GM12878 (cell line): ENCODE results near the gene CNIH2. TPM values are rescaled to one million over a fixed set of nuclear protein-coding genes. Genes with fewer than 3 reads are reported as not detected.
A peak's percentile ranks its signal among the peaks of the same experiment; 100 is the strongest.

Experiments
- BHLHE40 ChIP-seq, 2 experiments: fragments of 450-650 bp in 1 of 2; IDR thresholded peaks; 2 replicates each; pipeline ENCODE4 v1.6.1; 2011 to 2017; ENCODE audit warnings: low read depth in 2 of 2, borderline replicate concordance in 1 of 2, improper control_type of control experiment in 1 of 2, low read length in 1 of 2, mild to moderate bottlenecking in 1 of 2
- CEBPZ ChIP-seq: fragments of 150-350 bp; IDR thresholded peaks from 2 replicates; pipeline ENCODE4 v1.6.1; 2016; ENCODE audit warnings: low read depth, low read length
- GATAD2B ChIP-seq: fragments of 450-650 bp; conservative IDR thresholded peaks from 2 replicates; pipeline ENCODE4 v1.6.1; 2017; ENCODE audit warnings: low read depth, mild to moderate bottlenecking, moderate library complexity
- HDGF ChIP-seq: fragments of 450-650 bp; IDR thresholded peaks from 2 replicates; pipeline ENCODE4 v1.6.1; 2016; ENCODE audit warnings: antibody characterized with exemption
- HSF1 ChIP-seq: fragments of 150-350 bp; IDR thresholded peaks from 2 replicates; pipeline ENCODE4 v1.6.1; 2014; ENCODE audit warnings: mild to moderate bottlenecking, low read depth, low read length
- MEF2A ChIP-seq: IDR thresholded peaks from 2 replicates; pipeline ENCODE4 v1.6.1; 2011; ENCODE audit warnings: low read depth, mild to moderate bottlenecking, low read length, moderate library complexity; ENCODE audit not compliant: insufficient read depth
- MTA3 ChIP-seq: IDR thresholded peaks from 2 replicates; pipeline ENCODE4 v1.6.1; 2012; ENCODE audit warnings: low read length, inconsistent platforms, borderline replicate concordance
- NFXL1 ChIP-seq: fragments of 450-650 bp; IDR thresholded peaks from 2 replicates; pipeline ENCODE4 v1.6.1; 2017; ENCODE audit warnings: antibody characterized with exemption, mild to moderate bottlenecking, borderline replicate concordance
- NR2C2 ChIP-seq: IDR thresholded peaks from 2 replicates; pipeline ENCODE4 v1.6.1; 2011; ENCODE audit warnings: borderline replicate concordance, low read depth; ENCODE audit not compliant: control insufficient read depth, insufficient read length
- PAX8 ChIP-seq: fragments of 450-650 bp; IDR thresholded peaks from 2 replicates; pipeline ENCODE4 v1.6.1; 2017; ENCODE audit warnings: mild to moderate bottlenecking, moderate library complexity
- POU2F2 ChIP-seq: IDR thresholded peaks from 3 replicates; pipeline ENCODE4 v1.6.1; 2011; ENCODE audit warnings: low read depth, mild to moderate bottlenecking, low read length, borderline replicate concordance
- RAD21 ChIP-seq: IDR thresholded peaks from 2 replicates; pipeline ENCODE4 v1.6.1; 2011; ENCODE audit warnings: mild to moderate bottlenecking, low read depth, low read length, moderate library complexity; ENCODE audit not compliant: insufficient read depth
- RB1 ChIP-seq: fragments of 450-650 bp; formaldehyde crosslinking; IDR thresholded peaks from 2 replicates; pipeline ENCODE4 v1.6.1; 2017; ENCODE audit warnings: mild to moderate bottlenecking, borderline replicate concordance
- RCOR1 ChIP-seq: conservative IDR thresholded peaks from 2 replicates; pipeline ENCODE4 v1.6.1; 2012; ENCODE audit warnings: low read depth, low read length, improper control_type of control experiment
- RUNX3 ChIP-seq: IDR thresholded peaks from 2 replicates; pipeline ENCODE4 v1.6.1; 2012; ENCODE audit warnings: low read length, inconsistent platforms
- TCF3 ChIP-seq: IDR thresholded peaks from 2 replicates; pipeline ENCODE4 v1.6.1; 2012; ENCODE audit warnings: low read depth, mild to moderate bottlenecking, low read length, borderline replicate concordance; ENCODE audit not compliant: insufficient read depth
- ZBTB33 ChIP-seq: fragments of 450-650 bp; IDR thresholded peaks from 2 replicates; pipeline ENCODE4 v1.6.1; 2017; ENCODE audit warnings: mild to moderate bottlenecking
- ZBTB40 ChIP-seq: fragments of 450-650 bp; IDR thresholded peaks from 2 replicates; pipeline ENCODE4 v1.6.1; 2016; ENCODE audit warnings: mild to moderate bottlenecking, moderate library complexity, borderline replicate concordance
- ZNF274 ChIP-seq: IDR thresholded peaks from one replicate; pipeline ENCODE4 v1.8.0; 2011; ENCODE audit not compliant: insufficient read length, insufficient read depth
- polyA plus RNA-seq, 11 experiments: library from polyadenylated mRNA; depleted of rRNA in 4 of 11; unstranded in 6 of 11; stranded (reverse) in 5 of 11; fragments of >200 nt; fragmentation: Nextera tagmentation in 4 of 11; fragmentation: Illumina TruSeq in 1 of 11; extraction: Ambion mirVana in 4 of 11; extraction: Trizol in 1 of 11; gene quantifications; 1 replicate in 1 of 11; 2 replicates in 10 of 11; pipeline versions ENCODE4 v1.2.1 to v1.2.3, GENCODE V29; 2011 to 2016; ENCODE audit warnings: inconsistent platforms in 2 of 11, missing spikeins in 2 of 11, low read depth in 1 of 11
- total RNA-seq, 4 experiments: library from RNA; depleted of rRNA in 3 of 4; stranded (reverse); fragments of >200 nt in 3 of 4; fragmentation: Illumina TruSeq in 1 of 4; extraction: Trizol in 1 of 4; gene quantifications; 2 replicates each; pipeline versions ENCODE4 v1.2.1 to v1.2.3, GENCODE V29; 2013 to 2021

The CNIH2 gene
- total and polyA plus RNA-seq, 10 of the 15 experiments (the other 5 are each of a cell fraction or from before 2014, with no cell fraction given) = 0.07 to 1.3 (median 0.68) TPM; not detected in 2

GRCh38 chr11:66311965-66312548 lies 34.1 kb downstream of the CNIH2 start (continued):
- TF ChIP-seq RCOR1 (no peak), MEF2A (no peak), TCF3 (0 out of 2 replicates have a peak, but pooled peaks have one; percentile 14), GATAD2B (peak; percentile 74), ZBTB40 (no peak), PAX8 (no peak), RAD21 (peak; percentile 94), HDGF (peak; percentile 99), BHLHE40 (IDR thresholded peaks at IDR 0.05; ENCODE audit: borderline replicate concordance in 1 of 2, low read depth in 2 of 2, low read length in 1 of 2) (peak; percentile 41 to 43; a peak in 3 of 4 replicates), RUNX3 (0 out of 2 replicates have a peak, but pooled peaks have one; percentile 27), CEBPZ (no peak), POU2F2 (no peak), NFXL1 (no peak), RB1 (peak; percentile 87; the same call in 1 of the 2 replicates), ZBTB33 (no peak), MTA3 (no peak), NR2C2 (no peak), HSF1 (no peak), ZNF274 (no peak)
